OCI-LY1 (cell line): Measurements from ENCODE around the gene CACNA2D4.

Source experiments
- CTCF ChIP-seq: fragments of 200-600 bp; sonication (generic), shearing (Covaris generic); IDR thresholded peaks from 2 replicates; pipeline ENCODE4 v1.5.1; 2017; ENCODE audit warnings: mild to moderate bottlenecking, antibody characterized with exemption, low read length, moderate library complexity, mixed read lengths
- EZH2 ChIP-seq: fragments of 200-600 bp; sonication (generic), shearing (Covaris generic); IDR thresholded peaks from 2 replicates; pipeline ENCODE4 v1.8.0; 2017; ENCODE audit warnings: borderline replicate concordance, mixed run types, mild to moderate bottlenecking, antibody characterized with exemption, low read length, moderate library complexity, mixed read lengths

GRCh38 chr12:1870086-1870485, 48.4 kb downstream of the CACNA2D4 start:
- TF ChIP-seq CTCF (no peak), EZH2 (no peak)
